Measurements from ENCODE around the gene ABCA4.
"Not testable (repeated sequence)": the region's sequence is repeated elsewhere in the genome, so short reads cannot be mapped to it uniquely, and the experiment has no call there.

GRCh38 chr1:94164121-94164520 is 43.2 kb upstream of the ABCA4 start:
- not testable (repeated sequence) for TF ChIP-seq CTCF, POLR2A (IDR thresholded peaks at IDR 0.05)
